Psoas muscle (tissue), 8 donors: Measurements from ENCODE around the gene BOC. TPM values are rescaled to one million over a fixed set of nuclear protein-coding genes. Genes with fewer than 3 reads are reported as not detected.

Experiments
- ATAC-seq, 4 donors: fragments of 200-7000 bp; cut with Tn5 transposase; one replicate each; pipeline ENCODE4 v1.9.1; 2020; ENCODE audit warnings: moderate library complexity in 3 of 4, mild to moderate bottlenecking in 2 of 4
- DNase-seq, 2 donors: peaks; one replicate each; pipeline ENCODE4 v3.0.0-alpha.2; 2020
- H3K27ac ChIP-seq: fragments of 200-600 bp; one replicate; pipeline ENCODE4 v1.8.0; 2022
- H3K27me3 ChIP-seq, 3 donors: fragments of 200-600 bp in 1 of 3; one replicate each; pipeline versions ENCODE4 v1.6.1 to v1.8.0; 2013 to 2022; ENCODE audit warnings: low read length in 2 of 3, mild to moderate bottlenecking in 2 of 3, moderate library complexity in 1 of 3; ENCODE audit not compliant: insufficient read depth in 3 of 3
- H3K36me3 ChIP-seq, 2 donors: fragments of 200-600 bp in 1 of 2; one replicate each; pipeline versions ENCODE4 v1.6.1 to v1.8.0; 2013 to 2022; ENCODE audit warnings: low read depth in 1 of 2, mild to moderate bottlenecking in 1 of 2, moderate library complexity in 1 of 2; ENCODE audit not compliant: insufficient read depth in 1 of 2
- H3K4me1 ChIP-seq: fragments of 200-600 bp; one replicate; pipeline ENCODE4 v1.8.0; 2022
- H3K4me3 ChIP-seq: fragments of 200-600 bp; one replicate; pipeline ENCODE4 v1.8.0; 2022; ENCODE audit warnings: mild to moderate bottlenecking
- H3K9me3 ChIP-seq: fragments of 200-600 bp; one replicate; pipeline ENCODE4 v1.8.0; 2022
- CTCF ChIP-seq: fragments of 200-600 bp; IDR thresholded peaks from one replicate; pipeline ENCODE4 v1.8.0; 2022; ENCODE audit warnings: antibody characterized with exemption
- WGBS, 3 donors: extraction: QIAGEN DNeasy Blood & Tissue Kit; methylation state at CpG; one replicate each; pipeline versions ENCODE4 v1.1.6 to v1.1.7; 2013; 5-methylcytosine and 5-hydroxymethylcytosine counted together
- intact Hi-C, 2 donors: fragments of 100-400 bp; cut with DNase I; formaldehyde crosslinking; loops; one replicate each; pipeline versions ENCODE4 v1.11.0 to v1.14.2; 2022
- polyA plus RNA-seq, 3 donors: library from polyadenylated mRNA; stranded (reverse); fragments of 200-250 nt; gene quantifications; one replicate each; pipeline ENCODE4 v1.2.3, GENCODE V29; 2013
- total RNA-seq, 4 donors: library from RNA; stranded (reverse); fragmentation: NEBNext Ultra II Directional in 2 of 4; extraction: Animal tissue kit (Norgen Biotek cat#: 25700) in 2 of 4; gene quantifications; one replicate each; pipeline versions ENCODE4 v1.2.1 to v1.2.4, GENCODE V29; 2021 to 2023
- donor health status: healthy with polysubstance abuse.
- donor health status: DM: no; HTN: no; CAD: no; lungs with moderate emphysema.
- donor health status: Bipolar disorder and iron deficiency.
- donor health status: healthy.
- donor health status: DM: yes; HTN: yes; CAD: no.
- donor health status: DM: no; HTN: no; CAD: no.
- donor health status: DM: no; HTN: no; CAD: no.
- donor health status: DM: yes; HTN: yes; CAD: no.

Gene BOC
- total and polyA plus RNA-seq, 7 donors = 1.1 to 15.4 (median 3.8) TPM

GRCh38 chr3:113216393-113216792, 5.0 kb downstream of the BOC start:
- intact Hi-C loops = loop anchor here in 1 of 2 donors (5.0 kb wide), 1 partner anchor 51 kb away; no protein-coding TSS in a partner anchor

GRCh38 chr3:113218011-113218680, 6.8 kb downstream of the BOC start:
- Histone ChIP-seq H3K9me3 (no peaks in the 10 kb centered on the region), H3K4me1 (no peaks in the 10 kb centered on the region), H3K4me3 (no peak overlapping the region), H3K36me3 (peaks cover 0 to 2% of the 10 kb centered on the region in 2 donors), H3K27me3 (peaks cover 0 to 26% (median 1%) of the 10 kb centered on the region in 3 donors), H3K27ac (no peak overlapping the region)
- intact Hi-C loops = loop anchor here in 1 of 2 donors (5.0 kb wide), 1 partner anchor 49 kb away; no protein-coding TSS in a partner anchor
- no peak for ATAC-seq
- 80 to 89% (median 82%) methylated on average over 10 of the region's 10 CpGs for WGBS, 3 donors
- no peak for TF ChIP-seq CTCF
- no peak for DNase-seq

More at GRCh38 chr3:113216393-113216792, 5.0 kb downstream of the BOC start:
- Histone ChIP-seq H3K27me3 (peaks cover 0 to 42% (median 10%) of the 10 kb centered on the region in 3 donors), H3K27ac (no peak overlapping the region), H3K36me3 (peaks cover 0 to 2% of the 10 kb centered on the region in 2 donors), H3K4me1 (no peaks in the 10 kb centered on the region), H3K9me3 (no peaks in the 10 kb centered on the region), H3K4me3 (no peak overlapping the region)
- TF ChIP-seq CTCF = no peak
- no peak for DNase-seq
- WGBS, 3 donors = 89 to 91% (median 90%) methylated on average over 5 of the region's 5 CpGs
- ATAC-seq = no peak

- ATAC-seq = no peak
- Histone ChIP-seq H3K4me1 (no peaks in the 10 kb centered on the region), H3K27me3 (peaks cover 0 to 21% (median 1%) of the 10 kb centered on the region in 3 donors), H3K4me3 (no peak overlapping the region), H3K27ac (no peak overlapping the region), H3K36me3 (peaks cover 0 to 2% of the 10 kb centered on the region in 2 donors), H3K9me3 (no peaks in the 10 kb centered on the region)
- intact Hi-C loops = loop anchor here in 1 of 2 donors (5.0 kb wide), 1 partner anchor 49 kb away; no protein-coding TSS in a partner anchor
- no peak for TF ChIP-seq CTCF
- no peak for DNase-seq
- 83 to 93% (median 91%) methylated on average over 1 of the region's 1 CpG for whole genome bisulfite sequencing, 3 donors
These were observed 7.3 kb downstream of the BOC start for GRCh38 chr3:113218681-113219045.

GRCh38 chr3:113219605-113220300, 8.4 kb downstream of the BOC start:
- H3K9me3 ChIP-seq = no peaks in the 10 kb centered on the region
- H3K27ac ChIP-seq = no peak overlapping the region
- DNase-seq = no peak
- no peaks in the 10 kb centered on the region for H3K4me1 ChIP-seq
- intact Hi-C loops = loop anchor here in 1 of 2 donors (5.0 kb wide), 1 partner anchor 48 kb away; no protein-coding TSS in a partner anchor
- peaks cover 0 to 2% of the 10 kb centered on the region in 2 donors for H3K36me3 ChIP-seq
- WGBS, 3 donors = 62 to 65% (median 63%) methylated on average over 6 of the region's 6 CpGs
- no peak for TF ChIP-seq CTCF
- H3K27me3 ChIP-seq = peaks cover 0 to 11% (median 0%) of the 10 kb centered on the region in 3 donors
- no peak overlapping the region for H3K4me3 ChIP-seq
- ATAC-seq = no peak
